ENCODE results near the gene G2E3.

Gene G2E3

GRCh38 chr14:30607156-30607780, 48.3 kb downstream of the G2E3 start:
- H3K4me3 ChIP-seq (ENCODE audit: low read depth, low read length), result no peak overlapping the region
- no peak for TF ChIP-seq CTCF (IDR thresholded peaks at IDR 0.05; ENCODE audit: borderline replicate concordance, insufficient read depth, low read depth, low read length)

GRCh38 chr14:30608533-30609006, 49.6 kb downstream of the G2E3 start:
- H3K4me3 ChIP-seq (ENCODE audit: low read depth, low read length), result no peak overlapping the region
- no peak for TF ChIP-seq CTCF (IDR thresholded peaks at IDR 0.05; ENCODE audit: borderline replicate concordance, insufficient read depth, low read depth, low read length)

GRCh38 chr14:30610787-30611343, 51.9 kb downstream of the G2E3 start:
- no peak for TF ChIP-seq CTCF (IDR thresholded peaks at IDR 0.05; ENCODE audit: borderline replicate concordance, insufficient read depth, low read depth, low read length)
- no peak overlapping the region for H3K4me3 ChIP-seq (ENCODE audit: low read depth, low read length)

GRCh38 chr14:30614155-30614554, 55.2 kb downstream of the G2E3 start:
- TF ChIP-seq CTCF (IDR thresholded peaks at IDR 0.05; ENCODE audit: borderline replicate concordance, insufficient read depth, low read depth, low read length), result no peak
- H3K4me3 ChIP-seq (ENCODE audit: low read depth, low read length), result no peak overlapping the region

GRCh38 chr14:30620178-30620577, 61.2 kb downstream of the G2E3 start:
- no peak for TF ChIP-seq CTCF (IDR thresholded peaks at IDR 0.05; ENCODE audit: borderline replicate concordance, insufficient read depth, low read depth, low read length)
- no peak overlapping the region for H3K4me3 ChIP-seq (ENCODE audit: low read depth, low read length)

- H3K4me3 ChIP-seq (ENCODE audit: low read depth, low read length), result peak overlapping the region; percentile 51
- no peak for TF ChIP-seq CTCF (IDR thresholded peaks at IDR 0.05; ENCODE audit: borderline replicate concordance, insufficient read depth, low read depth, low read length)
Observed at GRCh38 chr14:30621354-30621939, 62.5 kb downstream of the G2E3 start.

Measured in GM12875 (cell line).